Measurements from ENCODE around the gene SLC2A5.
"Not testable (repeated sequence)": the region's sequence is repeated elsewhere in the genome, so short reads cannot be mapped to it uniquely, and the experiment has no call there.

The SLC2A5 gene

GRCh38 chr1:9031484-9032259, 37.8 kb downstream of the SLC2A5 start:
- no peak for DNase-seq

- not testable (repeated sequence) for DNase-seq
Measured at GRCh38 chr1:9031077-9031476, 38.4 kb downstream of the SLC2A5 start.

GRCh38 chr1:9028921-9029705, 40.3 kb downstream of the SLC2A5 start:
- DNase-seq: no peak

GRCh38 chr1:9027307-9027706, 42.1 kb downstream of the SLC2A5 start:
- DNase-seq: no peak

GRCh38 chr1:9025449-9025848, 44.0 kb downstream of the SLC2A5 start:
- no peak for DNase-seq

GRCh38 chr1:9024837-9025236, 44.6 kb downstream of the SLC2A5 start:
- no peak for DNase-seq

- DNase-seq: no peak
Measured at GRCh38 chr1:9022773-9023172, 46.7 kb downstream of the SLC2A5 start.

- DNase-seq: not testable (repeated sequence)
Measured at GRCh38 chr1:9022026-9022738, 47.3 kb downstream of the SLC2A5 start.

- DNase-seq: no peak
Measured at GRCh38 chr1:9020305-9020704, 49.1 kb downstream of the SLC2A5 start.

- DNase-seq: no peak
Measured at GRCh38 chr1:9019896-9020295, 49.5 kb downstream of the SLC2A5 start.

GRCh38 chr1:9018333-9018732, 51.1 kb downstream of the SLC2A5 start:
- DNase-seq: no peak

GRCh38 chr1:9016455-9016854, 53.0 kb downstream of the SLC2A5 start:
- DNase-seq: no peak

- no peak for DNase-seq
Measured at GRCh38 chr1:9014475-9015375, 54.7 kb downstream of the SLC2A5 start.

- DNase-seq: no peak
Measured at GRCh38 chr1:9013819-9014218, 55.6 kb downstream of the SLC2A5 start.

- no peak for DNase-seq
Measured at GRCh38 chr1:9010781-9011323, 58.6 kb downstream of the SLC2A5 start.

- peak; percentile 30 to 49 for DNase-seq
Measured at GRCh38 chr1:9009438-9010370, 59.7 kb downstream of the SLC2A5 start.

- no peak for DNase-seq
Measured at GRCh38 chr1:9008236-9008635, 61.2 kb downstream of the SLC2A5 start.

- no peak for DNase-seq
Measured at GRCh38 chr1:9006956-9007615, 62.3 kb downstream of the SLC2A5 start.

- DNase-seq: no peak
Measured at GRCh38 chr1:9005395-9005708, 64.1 kb downstream of the SLC2A5 start.

- peak; percentile 85 to 90 for DNase-seq
Measured at GRCh38 chr1:9004700-9005394, 64.6 kb downstream of the SLC2A5 start.

Data from stimulated activated CD4-positive, alpha-beta T cell treated with anti-CD3 and anti-CD28 coated beads, Interleukin-2, amount 100 ng/mL, for 48 hours (primary cell).